Endodermal cell (in vitro differentiated cells): ENCODE measurements around the gene SETD7. TPM values are rescaled to one million over a fixed set of nuclear protein-coding genes. Genes with fewer than 3 reads are reported as not detected.
A peak's percentile ranks its signal among the peaks of the same experiment; 100 is the strongest.

Experiments used
- DNase-seq: peaks from one replicate; pipeline ENCODE4 v3.0.0-alpha.2; 2017
- H3K27ac ChIP-seq: 2 replicates; pipeline ENCODE4 v1.5.1; 2013; ENCODE audit warnings: mild to moderate bottlenecking, low read depth, low read length, moderate library complexity
- H3K27me3 ChIP-seq: 2 replicates; pipeline ENCODE4 v1.6.1; 2013; ENCODE audit warnings: mild to moderate bottlenecking, low read length, moderate library complexity; ENCODE audit not compliant: insufficient read depth, control insufficient read depth, poor library complexity, severe bottlenecking
- H3K36me3 ChIP-seq: 2 replicates; pipeline ENCODE4 v1.7.0; 2013; ENCODE audit warnings: mild to moderate bottlenecking, low read length, moderate library complexity; ENCODE audit not compliant: control insufficient read depth, insufficient read depth
- H3K4me1 ChIP-seq: one replicate; pipeline ENCODE4 v1.7.0; 2013; ENCODE audit warnings: low read length; ENCODE audit not compliant: control insufficient read depth, insufficient read depth
- H3K4me3 ChIP-seq: 2 replicates; pipeline ENCODE4 v1.5.1; 2013; ENCODE audit warnings: mild to moderate bottlenecking, low read length, moderate library complexity
- H3K9ac ChIP-seq: 2 replicates; pipeline ENCODE4 v1.6.1; 2013; ENCODE audit warnings: mild to moderate bottlenecking, low read length, moderate library complexity; ENCODE audit not compliant: poor library complexity, severe bottlenecking; ENCODE audit errors: extremely low read depth
- H3K9me3 ChIP-seq: 2 replicates; pipeline ENCODE4 v1.6.1; 2013; ENCODE audit warnings: mild to moderate bottlenecking, low read length, moderate library complexity; ENCODE audit not compliant: control insufficient read depth
- H3K27ac Mint-ChIP-seq: 2 replicates; pipeline ENCODE4 v1.8.0; 2020; ENCODE audit warnings: mixed read lengths
- H3K27me3 Mint-ChIP-seq: 2 replicates; pipeline ENCODE4 v1.8.0; 2021; ENCODE audit warnings: mild to moderate bottlenecking, mixed read lengths; ENCODE audit not compliant: insufficient read depth
- H3K36me3 Mint-ChIP-seq: 2 replicates; pipeline ENCODE4 v1.8.0; 2020; ENCODE audit warnings: low read depth, mixed read lengths
- H3K4me1 Mint-ChIP-seq: 2 replicates; pipeline ENCODE4 v1.8.0; 2020; ENCODE audit warnings: mixed read lengths
- H3K4me3 Mint-ChIP-seq: 2 replicates; pipeline ENCODE4 v1.8.0; 2020; ENCODE audit warnings: mild to moderate bottlenecking, moderate library complexity, mixed read lengths
- H3K9me3 Mint-ChIP-seq: 2 replicates; pipeline ENCODE4 v1.8.0; 2020; ENCODE audit warnings: mild to moderate bottlenecking, mixed read lengths
- WGBS, 2 experiments: methylation state at CpG; one replicate each; pipeline versions ENCODE4 v1.1.5 to v1.1.7; 2013; ENCODE audit warnings: missing lambda C conversion rate in 2 of 2, mixed read lengths in 1 of 2; ENCODE audit not compliant: insufficient coverage in 1 of 2, insufficient read length in 1 of 2; 5-methylcytosine and 5-hydroxymethylcytosine counted together
- total RNA-seq, 2 donors: library from RNA; stranded (reverse); fragmentation: NEBNext Ultra II Directional in 1 of 2; extraction: Animal tissue kit (Norgen Biotek cat#: 25700) in 1 of 2; gene quantifications; 2 replicates in 1 of 2; 3 replicates in 1 of 2; pipeline ENCODE4 v1.2.1, GENCODE V29; 2021
- TF ChIP-seq, protein P1 (sequence below): fragments of 200-600 bp; sonication (generic); conservative IDR thresholded peaks from 2 replicates; pipeline ENCODE4 v1.5.0; 2021; ENCODE audit warnings: antibody characterized with exemption, mild to moderate bottlenecking

The SETD7 gene
- total RNA-seq, 2 donors from 2014 or later = 13.8 to 19.4 TPM

DNA sequence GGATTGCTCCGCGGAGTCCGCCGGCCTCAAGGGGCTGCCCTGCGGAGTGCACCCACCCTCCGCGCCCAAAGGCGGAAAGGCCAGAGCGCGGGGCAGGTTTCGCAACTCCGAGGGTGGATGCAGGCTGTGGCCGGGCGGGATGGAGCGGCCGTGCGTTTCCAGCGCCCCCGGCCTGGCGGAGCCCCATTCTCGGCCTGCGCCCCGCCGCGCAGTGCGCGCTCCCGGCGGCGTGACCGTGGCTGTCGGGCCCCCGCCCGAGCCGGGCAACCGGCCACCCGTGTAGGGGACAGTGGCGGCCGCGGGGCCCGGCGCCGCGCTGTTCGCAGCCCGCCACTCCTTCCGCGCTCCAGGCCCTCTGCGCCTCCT, 331 bp downstream of the SETD7 start:
- peaks cover 27% of the 10 kb centered on the region for H3K27me3 ChIP-seq
- DNase-seq = no peak
- peak overlapping the region; percentile 69 for H3K27ac ChIP-seq
- H3K9ac ChIP-seq = peak overlapping the region; percentile 87
- Mint-ChIP-seq H3K9me3 (no peaks in the 10 kb centered on the region), H3K27ac (peak overlapping the region; percentile 97), H3K4me3 (peak overlapping the region; percentile 88), H3K27me3 (peaks cover 31% of the 10 kb centered on the region), H3K36me3 (no peaks in the 10 kb centered on the region), H3K4me1 (peaks cover 62% of the 10 kb centered on the region)
- peak overlapping the region; percentile 89 for H3K4me3 ChIP-seq
- TF ChIP-seq, protein P1, sequence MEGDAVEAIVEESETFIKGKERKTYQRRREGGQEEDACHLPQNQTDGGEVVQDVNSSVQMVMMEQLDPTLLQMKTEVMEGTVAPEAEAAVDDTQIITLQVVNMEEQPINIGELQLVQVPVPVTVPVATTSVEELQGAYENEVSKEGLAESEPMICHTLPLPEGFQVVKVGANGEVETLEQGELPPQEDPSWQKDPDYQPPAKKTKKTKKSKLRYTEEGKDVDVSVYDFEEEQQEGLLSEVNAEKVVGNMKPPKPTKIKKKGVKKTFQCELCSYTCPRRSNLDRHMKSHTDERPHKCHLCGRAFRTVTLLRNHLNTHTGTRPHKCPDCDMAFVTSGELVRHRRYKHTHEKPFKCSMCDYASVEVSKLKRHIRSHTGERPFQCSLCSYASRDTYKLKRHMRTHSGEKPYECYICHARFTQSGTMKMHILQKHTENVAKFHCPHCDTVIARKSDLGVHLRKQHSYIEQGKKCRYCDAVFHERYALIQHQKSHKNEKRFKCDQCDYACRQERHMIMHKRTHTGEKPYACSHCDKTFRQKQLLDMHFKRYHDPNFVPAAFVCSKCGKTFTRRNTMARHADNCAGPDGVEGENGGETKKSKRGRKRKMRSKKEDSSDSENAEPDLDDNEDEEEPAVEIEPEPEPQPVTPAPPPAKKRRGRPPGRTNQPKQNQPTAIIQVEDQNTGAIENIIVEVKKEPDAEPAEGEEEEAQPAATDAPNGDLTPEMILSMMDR = no peak
- H3K36me3 ChIP-seq = no peaks in the 10 kb centered on the region
- no peaks in the 10 kb centered on the region for H3K9me3 ChIP-seq
- H3K4me1 ChIP-seq = peaks cover 18% of the 10 kb centered on the region
- 0% methylated on average over 9 to 49 of the region's 49 CpGs for WGBS, 2 experiments

DNA sequence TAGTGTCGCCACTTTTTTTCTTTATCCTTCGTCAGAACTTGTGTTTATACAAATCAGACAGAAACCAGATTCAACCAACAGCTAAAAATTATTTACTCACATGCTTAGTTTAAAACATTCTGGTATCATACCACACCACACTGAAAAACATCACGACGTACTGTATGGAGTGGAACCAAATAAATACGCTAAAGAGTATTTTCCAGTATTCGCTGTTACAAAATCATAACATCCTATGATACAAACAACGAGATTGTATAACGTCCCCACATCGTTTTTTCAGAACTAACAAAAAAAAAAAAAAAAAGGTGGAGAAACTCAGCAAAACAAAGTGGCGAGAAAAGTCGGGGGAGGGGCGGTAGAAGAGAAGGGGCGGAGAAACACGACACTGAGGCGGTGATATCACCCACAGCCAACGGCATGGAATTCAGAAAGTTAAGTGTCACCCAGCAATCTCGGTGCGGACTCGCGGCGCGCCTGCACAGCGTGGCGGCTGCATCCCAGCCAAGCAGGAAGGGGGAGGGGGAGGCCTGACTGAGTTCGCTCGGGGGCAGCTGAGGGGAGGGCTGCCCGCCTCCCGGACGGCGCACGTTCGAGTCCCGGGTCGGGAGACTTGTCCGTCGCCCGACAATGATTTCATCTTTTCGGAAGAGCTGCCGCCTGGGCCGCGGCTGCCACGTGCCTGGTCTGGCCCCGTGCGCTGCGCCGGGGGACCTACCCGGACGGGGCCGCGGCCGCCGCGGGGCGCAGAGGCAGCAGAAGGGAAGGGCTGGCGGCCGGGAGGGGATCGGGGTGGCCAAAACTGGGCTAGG, 920 bp downstream of the SETD7 start:
- Histone ChIP-seq H3K4me3 (peak overlapping the region; percentile 89), H3K4me1 (peaks cover 24% of the 10 kb centered on the region), H3K27me3 (peaks cover 27% of the 10 kb centered on the region), H3K27ac (peak overlapping the region; percentile 69), H3K9me3 (no peaks in the 10 kb centered on the region), H3K9ac (peak overlapping the region; percentile 87), H3K36me3 (no peaks in the 10 kb centered on the region)
- TF ChIP-seq, protein P1 = no peak
- Mint-ChIP-seq H3K36me3 (no peaks in the 10 kb centered on the region), H3K27me3 (peaks cover 31% of the 10 kb centered on the region), H3K27ac (peak overlapping the region; percentile 96), H3K4me3 (peak overlapping the region; percentile 88), H3K9me3 (no peaks in the 10 kb centered on the region), H3K4me1 (peaks cover 62% of the 10 kb centered on the region)
- DNase-seq = peak; percentile 93
- WGBS, 2 experiments = 4 to 5% methylated on average over 31 to 57 of the region's 57 CpGs

DNA sequence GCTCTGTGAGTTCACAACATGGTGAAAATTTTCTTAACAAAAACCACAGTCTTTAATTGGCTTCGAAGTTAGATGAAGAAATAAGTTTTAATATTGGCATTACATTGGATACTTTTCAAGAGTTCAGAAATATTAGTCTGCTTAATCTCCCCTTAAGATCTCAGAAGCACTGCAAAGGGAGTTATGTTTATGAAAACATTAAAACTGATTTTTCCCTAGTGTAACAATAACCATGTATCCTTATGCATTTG, 1.5 kb downstream of the SETD7 start:
- no peaks in the 10 kb centered on the region for H3K36me3 ChIP-seq
- peaks cover 28% of the 10 kb centered on the region for H3K27me3 Mint-ChIP-seq
- peak overlapping the region; percentile 87 for H3K9ac ChIP-seq
- H3K4me3 ChIP-seq = peak overlapping the region; percentile 89
- peak overlapping the region; percentile 96 for H3K27ac Mint-ChIP-seq
- H3K9me3 ChIP-seq = no peaks in the 10 kb centered on the region
- no peaks in the 10 kb centered on the region for H3K36me3 Mint-ChIP-seq
- 50% methylated on average over 1 of the region's 1 CpG; no CpG with 5 or more reads in 1 of the 2 experiments for WGBS, 2 experiments
- H3K4me1 Mint-ChIP-seq = peaks cover 58% of the 10 kb centered on the region
- no peak overlapping the region for H3K27ac ChIP-seq
- DNase-seq = no peak
- no peaks in the 10 kb centered on the region for H3K9me3 Mint-ChIP-seq
- TF ChIP-seq, protein P1 = no peak
- peaks cover 25% of the 10 kb centered on the region for H3K27me3 ChIP-seq
- peaks cover 24% of the 10 kb centered on the region for H3K4me1 ChIP-seq
- H3K4me3 Mint-ChIP-seq = peak overlapping the region; percentile 88
